GM23248 (cell line): ENCODE measurements around the gene PACSIN3.

Source experiments
- EZH2 ChIP-seq: fragments of 200-600 bp; sonication (generic); IDR thresholded peaks from 2 replicates; pipeline ENCODE4 v1.6.1; 2018; ENCODE audit warnings: antibody characterized with exemption, mild to moderate bottlenecking; ENCODE audit not compliant: insufficient read depth, poor library complexity, severe bottlenecking
- EZH2phosphoT487 ChIP-seq: fragments of 200-600 bp; sonication (generic); IDR thresholded peaks from 2 replicates; pipeline ENCODE4 v1.6.1; 2018; ENCODE audit warnings: antibody characterized with exemption, moderate library complexity, mild to moderate bottlenecking, low read depth; ENCODE audit not compliant: insufficient read depth

DNA sequence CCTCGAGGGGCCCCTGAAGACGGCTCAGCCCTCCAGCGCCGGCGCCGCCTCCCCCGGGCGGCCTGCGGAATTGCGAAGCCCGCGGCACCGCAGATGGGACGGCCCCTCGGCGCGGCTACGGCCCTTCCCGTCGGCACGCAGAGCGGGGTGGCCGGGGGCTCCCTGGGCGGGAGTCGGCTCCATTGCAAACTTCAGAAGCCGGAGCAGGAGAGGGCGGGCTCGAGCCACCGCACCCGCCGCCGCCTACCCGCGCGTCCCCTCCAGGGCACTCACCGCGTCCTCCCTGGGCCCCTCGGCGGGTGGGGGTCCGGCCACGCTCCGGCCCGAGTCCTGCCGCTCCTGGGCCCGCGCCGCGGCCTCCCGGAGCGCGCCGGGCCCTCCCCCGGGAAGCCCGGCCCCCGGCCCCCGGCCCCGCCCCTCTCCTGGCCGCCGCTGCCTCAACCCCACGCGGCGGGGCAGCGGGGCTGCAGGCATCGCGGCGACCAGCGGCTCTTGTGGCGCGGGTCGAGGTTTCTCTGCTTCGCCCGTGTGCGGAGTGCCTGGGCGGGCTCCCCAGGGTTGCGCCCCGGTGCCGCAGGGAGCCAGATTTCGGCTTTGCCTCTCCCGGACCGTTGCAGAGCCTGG lies at the start of gene PACSIN3:
- TF ChIP-seq EZH2: no peak
- no peak for TF ChIP-seq EZH2phosphoT487
